HepG2 (cell line): ENCODE measurements around the gene NXN. TPM values are rescaled to one million over a fixed set of nuclear protein-coding genes. Genes with fewer than 3 reads are reported as not detected.
A peak's percentile ranks its signal among the peaks of the same experiment; 100 is the strongest.

Experiments used
- ARID4A ChIP-seq: sonication (generic); formaldehyde crosslinking; IDR thresholded peaks from 2 replicates; pipeline ENCODE4 v1.5.0; 2020; ENCODE audit warnings: mild to moderate bottlenecking, missing genetic modification reagents, borderline replicate concordance
- ATF4 ChIP-seq, 2 experiments: fragments of 450-650 bp in 1 of 2; sonication (generic) in 1 of 2; formaldehyde crosslinking; IDR thresholded peaks; 2 replicates each; pipeline versions ENCODE4 v1.5.0 to v1.8.0; 2020 to 2022; ENCODE audit warnings: mild to moderate bottlenecking in 1 of 2, missing genetic modification reagents in 1 of 2
- ELF3 ChIP-seq: IDR thresholded peaks from 2 replicates; pipeline ENCODE4 v1.6.1; 2016; ENCODE audit warnings: missing genetic modification reagents, missing compliant biosample characterization
- IKZF4 ChIP-seq: sonication (generic); formaldehyde crosslinking; IDR thresholded peaks from 2 replicates; pipeline ENCODE4 v1.5.1; 2020; ENCODE audit warnings: borderline replicate concordance, mild to moderate bottlenecking, low read depth, missing genetic modification reagents; ENCODE audit errors: not compliant biosample characterization
- MTF2 ChIP-seq: sonication (generic); formaldehyde crosslinking; IDR thresholded peaks from 2 replicates; pipeline ENCODE4 v1.5.0; 2020; ENCODE audit warnings: missing genetic modification reagents, borderline replicate concordance
- POLR2AphosphoS5 ChIP-seq: IDR thresholded peaks from 2 replicates; pipeline ENCODE4 v1.6.1; 2012; ENCODE audit warnings: low read depth, low read length
- RARA ChIP-seq: IDR thresholded peaks from 2 replicates; pipeline ENCODE4 v1.6.1; 2016; ENCODE audit warnings: missing genetic modification reagents, missing compliant biosample characterization
- SIN3B ChIP-seq: fragments of 150-350 bp; IDR thresholded peaks from 2 replicates; pipeline ENCODE4 v1.6.1; 2014; ENCODE audit warnings: low read length
- TCF12 ChIP-seq, 2 experiments: fragments of 450-650 bp in 1 of 2; sonication (generic) in 1 of 2; formaldehyde crosslinking in 1 of 2; IDR thresholded peaks; 2 replicates each; pipeline versions ENCODE4 v1.6.1 to v1.8.0; 2017 to 2022; ENCODE audit warnings: antibody characterized with exemption in 1 of 2, mild to moderate bottlenecking in 1 of 2, missing genetic modification reagents in 1 of 2, moderate library complexity in 1 of 2
- TCF7L2 ChIP-seq: IDR thresholded peaks from 2 replicates; pipeline ENCODE4 v1.6.1; 2011; ENCODE audit warnings: mild to moderate bottlenecking, low read depth, low read length, moderate library complexity
- ZNF607 ChIP-seq: sonication (generic); formaldehyde crosslinking; IDR thresholded peaks from 2 replicates; pipeline ENCODE4 v1.5.1; 2020; ENCODE audit warnings: missing genetic modification reagents, mild to moderate bottlenecking, borderline replicate concordance
- ZNF678 ChIP-seq: sonication (generic); formaldehyde crosslinking; IDR thresholded peaks from 2 replicates; pipeline ENCODE4 v1.4.0; 2020; ENCODE audit warnings: mild to moderate bottlenecking, missing genetic modification reagents
- ZNF775 ChIP-seq: sonication (generic); formaldehyde crosslinking; IDR thresholded peaks from 2 replicates; pipeline ENCODE4 v1.4.0; 2020; ENCODE audit warnings: missing genetic modification reagents, mild to moderate bottlenecking, moderate library complexity, borderline replicate concordance
- polyA plus RNA-seq, 8 experiments: library from polyadenylated mRNA; depleted of rRNA in 3 of 8; stranded (reverse) in 7 of 8; unstranded in 1 of 8; fragments of >200 nt; fragmentation: Illumina TruSeq in 4 of 8; extraction: Trizol in 4 of 8; gene quantifications; 2 replicates each; pipeline versions ENCODE4 v1.2.1 to v1.2.3, GENCODE V29; 2011 to 2016; ENCODE audit warnings: low read depth in 4 of 8, missing spikeins in 1 of 8, mixed read lengths in 1 of 8; ENCODE audit not compliant: insufficient read depth in 1 of 8
- total RNA-seq, 5 experiments: library from RNA; depleted of rRNA; stranded (reverse); fragments of >200 nt; fragmentation: Illumina TruSeq; extraction: Trizol; gene quantifications; 2 replicates each; pipeline ENCODE4 v1.2.3, GENCODE V29; 2016; ENCODE audit warnings: low read depth in 1 of 5
- TF ChIP-seq, protein P1 (sequence below): sonication (generic); formaldehyde crosslinking; IDR thresholded peaks from 2 replicates; pipeline ENCODE4 v1.5.0; 2020; ENCODE audit warnings: missing genetic modification reagents
- TF ChIP-seq, protein P2 (sequence below): sonication (generic); formaldehyde crosslinking; IDR thresholded peaks from 2 replicates; pipeline ENCODE4 v1.4.0; 2020; ENCODE audit warnings: low read depth, mild to moderate bottlenecking, missing genetic modification reagents
- TF ChIP-seq, protein P3 (sequence below): sonication (generic); formaldehyde crosslinking; IDR thresholded peaks from 2 replicates; pipeline ENCODE4 v1.5.0; 2020; ENCODE audit warnings: mild to moderate bottlenecking, missing genetic modification reagents

NXN gene
- total and polyA plus RNA-seq, 2 of the 13 experiments (the other 11 are each of a cell fraction or from before 2014, with no cell fraction given), result 22.2 to 24.3 TPM

- no peak for TF ChIP-seq TCF12 (IDR thresholded peaks at IDR 0.05)
- TF ChIP-seq TCF12 (CRISPR knock-in tag; IDR thresholded peaks at IDR 0.05), result 0 out of 2 replicates have a peak, but pooled peaks have one; percentile 27
- TF ChIP-seq, protein P1, sequence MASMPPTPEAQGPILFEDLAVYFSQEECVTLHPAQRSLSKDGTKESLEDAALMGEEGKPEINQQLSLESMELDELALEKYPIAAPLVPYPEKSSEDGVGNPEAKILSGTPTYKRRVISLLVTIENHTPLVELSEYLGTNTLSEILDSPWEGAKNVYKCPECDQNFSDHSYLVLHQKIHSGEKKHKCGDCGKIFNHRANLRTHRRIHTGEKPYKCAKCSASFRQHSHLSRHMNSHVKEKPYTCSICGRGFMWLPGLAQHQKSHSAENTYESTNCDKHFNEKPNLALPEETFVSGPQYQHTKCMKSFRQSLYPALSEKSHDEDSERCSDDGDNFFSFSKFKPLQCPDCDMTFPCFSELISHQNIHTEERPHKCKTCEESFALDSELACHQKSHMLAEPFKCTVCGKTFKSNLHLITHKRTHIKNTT (CRISPR knock-in tag), result no peak
- peak; percentile 50; the same call in 1 of the 2 replicates for TF ChIP-seq ARID4A (CRISPR knock-in tag)
- TF ChIP-seq ZNF607, result no peak
- no peak for TF ChIP-seq TCF7L2
- TF ChIP-seq, protein P2, sequence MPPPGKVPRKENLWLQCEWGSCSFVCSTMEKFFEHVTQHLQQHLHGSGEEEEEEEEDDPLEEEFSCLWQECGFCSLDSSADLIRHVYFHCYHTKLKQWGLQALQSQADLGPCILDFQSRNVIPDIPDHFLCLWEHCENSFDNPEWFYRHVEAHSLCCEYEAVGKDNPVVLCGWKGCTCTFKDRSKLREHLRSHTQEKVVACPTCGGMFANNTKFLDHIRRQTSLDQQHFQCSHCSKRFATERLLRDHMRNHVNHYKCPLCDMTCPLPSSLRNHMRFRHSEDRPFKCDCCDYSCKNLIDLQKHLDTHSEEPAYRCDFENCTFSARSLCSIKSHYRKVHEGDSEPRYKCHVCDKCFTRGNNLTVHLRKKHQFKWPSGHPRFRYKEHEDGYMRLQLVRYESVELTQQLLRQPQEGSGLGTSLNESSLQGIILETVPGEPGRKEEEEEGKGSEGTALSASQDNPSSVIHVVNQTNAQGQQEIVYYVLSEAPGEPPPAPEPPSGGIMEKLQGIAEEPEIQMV, result no peak
- TF ChIP-seq RARA (CRISPR knock-in tag), result no peak
- TF ChIP-seq, protein P3, sequence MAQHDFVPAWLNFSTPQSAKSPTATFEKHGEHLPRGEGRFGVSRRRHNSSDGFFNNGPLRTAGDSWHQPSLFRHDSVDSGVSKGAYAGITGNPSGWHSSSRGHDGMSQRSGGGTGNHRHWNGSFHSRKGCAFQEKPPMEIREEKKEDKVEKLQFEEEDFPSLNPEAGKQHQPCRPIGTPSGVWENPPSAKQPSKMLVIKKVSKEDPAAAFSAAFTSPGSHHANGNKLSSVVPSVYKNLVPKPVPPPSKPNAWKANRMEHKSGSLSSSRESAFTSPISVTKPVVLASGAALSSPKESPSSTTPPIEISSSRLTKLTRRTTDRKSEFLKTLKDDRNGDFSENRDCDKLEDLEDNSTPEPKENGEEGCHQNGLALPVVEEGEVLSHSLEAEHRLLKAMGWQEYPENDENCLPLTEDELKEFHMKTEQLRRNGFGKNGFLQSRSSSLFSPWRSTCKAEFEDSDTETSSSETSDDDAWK (CRISPR knock-in tag), result no peak
- no peak for TF ChIP-seq IKZF4 (CRISPR knock-in tag)
- no peak for TF ChIP-seq ELF3
- no peak for TF ChIP-seq ZNF775 (CRISPR knock-in tag)
- TF ChIP-seq ZNF678 (CRISPR knock-in tag), result no peak
- no peak for TF ChIP-seq SIN3B
- TF ChIP-seq MTF2 (CRISPR knock-in tag), result no peak
- no peak for TF ChIP-seq POLR2AphosphoS5
- TF ChIP-seq ATF4 (CRISPR knock-in tag; IDR thresholded peaks at IDR 0.05), result peak in 1 of 2 experiments; percentile 45; a peak in 1 of 4 replicates
Measured at GRCh38 chr17:978103-979093, 1.2 kb downstream of the NXN start (continued).
